ENCODE data around the gene HCN4.

HCN4 gene

GRCh38 chr15:73273181-73274002 is 95.4 kb downstream of the HCN4 start:
- no peak overlapping the region for H3K4me3 ChIP-seq
- H3K27ac ChIP-seq = no peak overlapping the region

- no peak overlapping the region for H3K4me3 ChIP-seq
- H3K27ac ChIP-seq = peak overlapping the region in 1 of 21 experiments; percentile 6
Observed at GRCh38 chr15:73270366-73271097, 98.2 kb downstream of the HCN4 start.

Data from skin epidermis (tissue), 12 donors.